ENCODE measurements around the gene CFAP77.

CFAP77 gene

DNA sequence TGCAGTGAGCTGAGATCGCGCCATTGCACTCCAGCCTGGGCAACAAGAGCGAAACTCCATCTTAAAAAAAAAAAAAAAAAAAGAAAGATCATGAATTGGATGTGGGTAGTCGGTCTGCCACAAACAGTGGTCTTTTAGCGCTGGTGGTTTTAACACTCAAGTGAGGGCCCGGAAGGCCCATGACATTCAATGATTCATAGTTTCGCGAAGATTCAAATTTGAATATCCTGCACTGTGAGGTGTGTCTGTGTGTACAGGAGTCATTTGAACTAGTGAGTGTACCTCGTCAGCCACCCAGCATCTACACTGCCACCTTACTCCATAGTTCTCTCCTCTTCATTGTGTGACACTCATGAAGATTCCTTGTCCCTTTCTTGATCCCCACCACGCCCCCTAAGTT, 41.3 kb downstream of the CFAP77 start:
- DNase-seq (ENCODE audit: low spot score), result no peak

DNA sequence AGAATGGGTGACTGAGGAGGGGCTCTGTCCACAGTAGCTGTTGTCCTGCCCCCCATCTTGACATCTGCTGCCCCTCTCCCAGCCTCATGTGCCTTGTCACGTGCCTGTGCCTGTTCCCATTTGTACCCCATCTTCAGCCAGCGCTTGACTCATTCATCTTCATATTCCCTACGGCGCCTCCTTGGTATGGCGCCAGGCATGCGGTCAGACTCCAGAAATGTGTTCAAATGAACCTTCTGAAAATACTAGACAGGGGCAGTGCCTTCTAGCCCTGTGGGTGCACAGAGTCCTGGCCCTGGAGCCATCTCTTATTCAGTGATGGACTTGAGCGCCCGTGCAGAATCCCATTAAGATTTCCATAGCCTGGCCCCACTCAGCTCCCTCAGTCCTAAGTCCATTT, 46.2 kb downstream of the CFAP77 start:
- DNase-seq (ENCODE audit: low spot score), result no peak

DNA sequence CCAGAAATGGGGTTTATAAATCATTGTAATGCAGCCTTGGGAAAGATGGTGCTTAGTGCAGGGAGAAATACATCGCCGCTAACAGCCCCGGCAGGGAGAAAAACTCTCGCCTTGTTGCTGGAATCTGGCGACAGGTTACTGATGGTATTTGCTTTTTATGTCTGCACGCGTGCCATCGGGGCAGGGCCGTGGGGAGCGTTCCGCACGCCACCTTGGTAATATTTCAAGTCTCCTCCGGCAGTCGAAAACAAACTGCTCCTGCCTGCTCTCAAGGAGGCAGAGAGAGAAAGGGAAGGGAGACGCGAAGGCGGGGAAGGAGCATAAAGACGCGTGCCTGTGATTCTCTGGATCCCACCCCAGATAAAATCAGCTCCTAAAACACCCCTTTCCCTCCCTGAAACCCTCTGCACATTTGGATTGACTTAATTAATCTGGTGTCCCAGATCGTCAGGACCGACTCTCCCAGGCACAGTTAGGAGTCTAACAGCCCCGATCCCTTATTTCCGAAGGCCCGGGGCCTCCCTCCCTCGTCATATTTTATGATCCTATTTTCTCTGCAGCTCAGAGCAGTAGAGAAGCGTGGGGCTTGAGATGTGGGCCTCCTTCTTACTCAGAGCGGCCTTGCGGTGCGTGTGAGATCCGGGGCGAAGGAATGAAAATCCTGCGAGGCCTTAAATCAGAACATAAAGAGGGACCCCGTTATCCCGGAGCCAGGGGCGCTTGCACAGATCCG, 47.7 kb downstream of the CFAP77 start:
- no peak for DNase-seq (ENCODE audit: low spot score)

DNA sequence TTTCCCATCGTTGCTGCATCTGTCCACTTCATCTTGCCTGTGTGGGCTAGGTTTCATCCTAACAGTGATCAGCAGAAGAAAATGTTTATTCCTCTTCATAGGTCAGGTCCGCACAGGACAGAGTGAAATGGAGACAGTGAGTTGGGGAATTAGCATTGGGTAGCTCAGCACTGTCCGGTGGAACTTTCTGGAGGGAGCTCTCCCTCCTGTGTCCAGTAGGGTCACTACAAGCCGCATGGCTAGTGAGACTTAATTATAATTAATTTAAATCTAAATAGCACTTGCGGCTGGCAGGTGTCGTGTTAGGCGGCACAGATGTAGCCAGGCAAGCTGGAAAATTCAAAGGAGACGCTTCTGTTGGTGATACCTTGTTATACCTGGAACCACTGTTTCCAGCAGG, 48.4 kb downstream of the CFAP77 start:
- DNase-seq (ENCODE audit: low spot score), result no peak

DNA sequence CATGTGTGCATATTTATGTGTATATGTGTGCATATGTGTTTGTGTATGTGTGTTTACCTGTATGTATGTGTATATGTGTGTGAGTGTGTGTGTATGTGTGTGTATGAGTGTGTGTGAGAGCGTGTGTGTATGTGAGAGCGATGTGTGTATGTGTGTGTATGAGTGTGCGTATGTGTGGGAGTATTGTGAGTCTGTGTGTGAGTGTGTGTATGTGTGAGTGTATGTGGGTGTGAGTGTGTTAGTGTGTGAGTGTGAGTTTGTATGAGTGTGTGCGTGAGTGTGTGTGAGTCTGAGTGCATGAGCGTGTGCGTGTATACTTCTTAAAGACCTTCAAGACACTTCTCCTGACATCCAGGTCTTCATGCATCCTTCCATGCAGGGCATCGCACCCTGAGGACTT, 49.6 kb downstream of the CFAP77 start:
- DNase-seq (ENCODE audit: low spot score), result no peak

DNA sequence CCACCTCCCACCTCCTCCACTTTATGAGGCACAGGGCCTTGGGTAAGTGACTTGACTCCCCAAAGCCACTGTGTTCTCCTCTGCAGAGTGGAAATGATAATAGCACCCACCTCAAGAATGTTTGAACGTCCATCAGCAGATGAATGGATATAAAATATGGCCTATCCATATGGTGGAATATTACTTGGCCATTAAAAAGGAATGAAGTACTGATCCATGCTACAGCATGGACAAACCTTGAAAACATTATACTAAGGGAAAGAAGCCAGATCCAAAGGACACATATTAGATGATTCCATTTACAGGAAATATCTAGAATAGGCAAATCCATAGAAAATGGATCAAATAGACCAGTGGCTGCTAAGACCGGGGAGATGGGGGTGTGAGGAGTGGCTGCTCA, 50.2 kb downstream of the CFAP77 start:
- DNase-seq (ENCODE audit: low spot score), result no peak

DNA sequence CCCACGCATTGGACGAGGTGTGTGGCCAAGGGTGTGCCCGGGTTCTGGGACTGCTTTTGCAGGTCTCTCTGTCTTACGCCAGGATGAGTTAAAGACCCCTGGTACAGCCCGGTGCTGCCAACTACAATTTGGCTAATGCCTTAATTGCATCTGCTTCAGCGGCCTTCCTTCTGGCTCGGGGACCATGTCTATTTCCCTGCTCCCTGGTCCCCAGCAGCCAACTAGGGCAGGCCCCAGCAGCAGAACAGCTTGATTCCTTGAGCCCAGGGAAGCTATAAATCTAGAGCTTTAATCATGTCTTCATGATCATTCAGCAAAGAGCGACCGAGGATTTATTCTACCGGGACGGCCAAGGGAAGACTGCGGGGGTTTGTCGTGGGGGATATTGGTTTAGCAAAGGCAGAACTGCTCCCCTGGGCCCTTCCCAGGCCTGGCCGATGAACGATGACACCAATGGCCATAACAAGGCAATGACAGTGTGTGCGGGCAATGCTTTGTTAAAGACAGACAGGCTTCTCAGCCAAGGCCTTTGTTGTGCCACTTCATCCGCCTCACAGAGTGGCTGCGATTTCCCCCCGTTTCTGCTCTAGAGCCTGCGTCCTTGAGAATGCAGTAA, 51.4 kb downstream of the CFAP77 start:
- no peak for DNase-seq (ENCODE audit: low spot score)

DNA sequence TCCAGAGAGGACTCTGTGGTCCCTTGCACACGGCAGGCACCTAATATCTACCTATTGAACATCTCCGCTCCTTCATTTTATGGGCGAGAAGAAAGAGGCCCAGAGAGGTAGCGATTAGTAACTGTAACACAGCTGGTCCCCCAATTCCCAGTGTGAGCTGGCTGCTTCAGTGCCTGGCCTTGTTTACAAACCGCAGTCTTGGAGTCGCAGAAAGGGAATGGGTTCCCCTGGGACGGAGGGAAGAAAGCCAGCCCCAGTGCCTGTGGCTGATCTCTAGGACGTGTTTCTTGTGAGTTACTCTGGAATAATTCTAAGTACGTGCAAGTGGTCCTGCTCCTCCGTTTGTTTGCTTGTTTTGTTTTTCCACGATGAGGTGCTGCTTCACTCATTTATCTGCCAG, 52.0 kb downstream of the CFAP77 start:
- DNase-seq (ENCODE audit: low spot score), result no peak

DNA sequence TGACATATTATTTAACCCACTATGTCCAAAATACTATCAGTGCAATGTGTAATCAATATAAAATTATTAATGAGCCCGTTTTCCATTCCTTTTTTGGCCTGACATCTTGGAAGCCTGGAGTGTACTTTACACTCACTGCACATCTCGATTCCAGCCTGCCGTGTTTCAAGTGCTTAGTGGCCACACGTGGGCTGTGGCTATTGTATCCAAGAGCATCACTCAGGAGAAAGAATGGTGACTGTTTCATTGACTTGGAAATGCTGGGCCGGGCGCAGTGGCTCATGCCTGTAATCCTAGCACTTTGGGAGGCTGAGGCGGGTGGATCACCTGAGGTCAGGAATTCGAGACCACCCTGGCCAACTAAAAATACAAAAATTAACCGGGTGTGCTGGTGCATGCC, 54.5 kb downstream of the CFAP77 start:
- DNase-seq (ENCODE audit: low spot score), result no peak

DNA sequence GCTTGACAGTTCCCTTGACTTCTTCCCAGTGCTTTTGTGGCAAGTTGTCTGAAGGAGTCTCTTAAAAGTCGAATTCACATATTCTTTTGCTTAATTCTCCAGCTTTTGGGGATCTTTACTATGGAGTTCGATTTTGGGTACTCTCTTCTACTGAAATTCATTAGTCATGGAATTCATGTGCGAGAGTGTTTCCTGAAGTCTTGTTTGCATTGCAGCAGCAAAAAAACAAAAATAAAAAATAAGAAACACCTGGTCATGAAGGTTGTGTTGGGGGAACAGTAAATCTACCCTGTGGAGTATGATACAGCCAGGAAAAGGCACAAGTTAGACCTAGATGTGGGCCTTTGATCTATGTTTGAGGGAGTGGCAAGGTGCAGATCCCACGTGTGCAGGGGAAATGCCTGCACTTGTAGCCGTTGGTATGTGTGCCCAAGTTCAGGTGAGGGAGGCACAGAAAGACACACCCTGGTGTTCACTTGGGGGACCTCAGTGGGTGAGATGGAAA, 55.2 kb downstream of the CFAP77 start:
- DNase-seq (ENCODE audit: low spot score), result no peak

DNA sequence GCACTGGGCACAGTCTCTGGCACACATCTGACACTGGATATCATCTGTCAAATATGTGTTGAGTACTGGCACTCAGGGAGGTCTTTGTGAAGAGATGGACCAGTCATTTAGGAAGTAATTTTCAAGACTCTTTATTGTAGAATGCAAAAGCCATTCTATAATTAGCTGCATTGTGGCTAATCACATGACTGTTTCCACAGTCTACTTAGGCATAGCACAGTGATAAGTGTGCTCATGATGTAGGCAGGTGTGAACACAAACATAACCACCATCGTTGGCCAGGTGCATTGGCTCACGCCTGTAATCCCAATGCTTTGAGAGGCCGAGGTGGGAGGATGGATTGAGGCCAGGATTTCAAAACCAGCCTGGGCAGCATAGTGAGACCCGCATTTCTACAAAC, 62.2 kb downstream of the CFAP77 start:
- DNase-seq (ENCODE audit: low spot score), result no peak

DNA sequence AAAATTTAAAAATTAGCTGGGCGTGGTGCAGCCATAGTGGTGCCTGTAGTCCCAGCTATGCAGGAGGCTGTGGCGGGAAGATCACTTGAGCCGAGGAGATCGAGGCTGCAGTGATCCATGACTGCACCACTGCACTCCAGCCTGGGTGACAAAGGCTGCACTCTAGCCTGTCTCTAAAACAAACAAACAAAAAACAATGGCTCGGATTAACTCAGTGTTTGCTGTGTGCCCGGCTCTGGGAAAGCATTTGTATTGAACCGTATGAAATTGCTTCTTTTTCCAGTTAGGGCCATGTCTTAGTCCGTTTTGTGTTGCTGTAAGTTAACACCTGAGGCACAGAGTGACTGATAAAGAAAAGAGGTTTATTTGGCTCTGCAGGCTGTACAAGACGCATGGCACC, 62.6 kb downstream of the CFAP77 start:
- no peak for DNase-seq (ENCODE audit: low spot score)

DNA sequence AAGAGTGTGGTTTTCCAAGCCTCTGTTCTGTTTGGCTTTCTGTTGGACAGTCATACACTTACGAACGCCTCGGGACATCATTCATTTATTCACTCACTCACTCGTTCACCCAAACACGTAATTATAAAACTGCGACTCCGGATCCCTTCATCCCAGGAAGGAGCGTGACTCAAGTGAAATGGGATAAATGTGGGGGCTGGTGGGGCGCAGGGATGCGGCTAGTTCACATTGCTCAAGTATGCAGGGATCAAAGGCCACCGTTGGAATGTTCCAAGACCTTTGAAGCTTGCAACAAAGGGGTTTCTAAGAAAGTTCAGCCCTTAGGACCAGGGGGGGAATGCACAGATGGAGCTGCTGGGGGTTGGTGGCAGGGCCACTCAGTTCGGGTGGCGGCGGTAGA, 64.2 kb downstream of the CFAP77 start:
- DNase-seq (ENCODE audit: low spot score), result no peak

DNA sequence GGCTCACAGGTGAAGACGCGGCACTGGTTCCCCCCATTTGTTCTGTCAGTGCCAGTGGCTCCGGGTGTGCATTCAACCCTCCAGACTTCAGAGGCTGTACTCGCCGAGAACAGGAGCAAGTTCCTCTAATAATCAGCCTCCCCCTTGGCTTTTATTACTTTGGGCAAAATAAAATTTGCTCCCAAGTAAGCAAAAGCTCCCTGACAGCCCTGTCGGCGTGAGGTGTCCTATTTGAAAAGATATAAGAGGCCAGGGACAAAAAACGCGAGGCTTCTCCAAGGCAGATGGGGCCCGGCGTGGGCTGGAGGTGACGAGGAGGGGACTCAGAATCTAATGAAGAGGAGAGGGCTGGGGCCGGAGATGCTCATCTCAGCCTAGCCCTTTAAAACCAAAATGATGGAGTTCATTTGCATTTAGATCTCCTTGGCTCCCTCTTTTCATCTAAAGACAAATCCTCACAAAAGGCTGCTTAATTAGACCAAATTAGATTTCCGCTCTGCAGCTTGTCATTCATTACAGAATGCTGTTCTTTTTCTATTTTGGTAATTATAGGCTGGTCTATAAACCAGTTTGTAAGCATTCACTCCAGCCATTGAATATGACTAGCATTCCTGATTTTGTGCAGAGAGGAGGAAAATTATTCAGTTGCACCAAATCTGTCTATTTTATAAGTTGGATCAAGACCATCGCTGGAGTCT, 68.5 kb downstream of the CFAP77 start:
- no peak for DNase-seq (ENCODE audit: low spot score)

DNA sequence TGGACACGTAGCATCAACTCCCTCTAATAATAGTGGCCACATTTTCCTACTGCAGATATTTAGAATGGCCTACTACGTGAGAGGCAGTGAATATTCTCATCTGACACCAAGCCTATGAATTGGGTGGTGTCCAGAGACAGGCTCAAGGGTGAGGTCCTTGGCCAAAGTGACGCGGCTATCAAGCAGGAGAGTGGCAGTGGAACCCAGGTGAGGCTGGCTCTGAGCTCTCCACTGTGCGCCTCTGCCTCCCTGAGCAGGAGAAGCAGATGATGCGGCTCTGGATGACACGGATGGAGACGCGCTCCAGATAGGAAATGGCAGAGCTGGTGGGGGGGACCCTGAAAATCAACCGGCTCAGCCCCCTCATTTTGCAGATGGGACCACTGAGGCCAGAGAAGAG, 69.7 kb downstream of the CFAP77 start:
- DNase-seq (ENCODE audit: low spot score), result no peak

DNA sequence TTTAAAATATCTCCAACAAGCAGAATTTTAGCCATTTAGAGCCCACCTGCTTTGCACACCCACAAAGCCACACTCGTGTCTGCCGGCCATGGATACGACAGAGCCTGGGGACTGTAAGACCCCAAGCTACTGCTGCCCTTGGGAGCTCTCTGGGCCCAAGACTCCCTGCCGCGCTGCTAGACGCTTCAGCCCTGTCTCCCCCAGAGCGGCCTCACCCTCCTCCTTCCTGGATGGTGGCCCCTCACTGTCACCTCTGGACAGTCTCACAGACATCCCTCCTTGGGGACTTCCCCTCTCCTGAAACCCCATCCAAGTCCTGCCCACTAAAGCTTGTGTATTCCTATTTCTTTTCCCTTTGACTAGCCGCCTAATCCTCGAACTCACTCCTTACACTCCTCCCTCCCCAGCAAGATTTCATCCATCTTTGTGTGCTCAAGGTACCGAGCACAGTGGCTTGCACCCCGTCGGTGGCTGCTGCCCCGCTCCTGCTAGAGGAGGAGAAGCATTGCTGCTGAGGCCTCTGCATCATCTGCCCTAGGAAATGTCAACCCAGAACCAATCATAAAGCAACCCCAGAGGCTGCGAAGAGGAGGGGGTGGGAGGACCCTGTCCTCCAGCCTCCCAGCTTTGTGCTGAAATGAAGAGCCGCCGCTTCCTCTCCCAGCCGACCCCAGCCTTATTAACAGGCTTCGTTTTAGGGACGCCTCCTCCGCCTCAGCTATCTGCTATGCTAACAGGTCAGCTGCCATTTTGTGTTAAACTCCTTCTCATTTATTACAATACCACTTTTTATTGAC, 71.2 kb downstream of the CFAP77 start:
- no peak for DNase-seq (ENCODE audit: low spot score)

DNA sequence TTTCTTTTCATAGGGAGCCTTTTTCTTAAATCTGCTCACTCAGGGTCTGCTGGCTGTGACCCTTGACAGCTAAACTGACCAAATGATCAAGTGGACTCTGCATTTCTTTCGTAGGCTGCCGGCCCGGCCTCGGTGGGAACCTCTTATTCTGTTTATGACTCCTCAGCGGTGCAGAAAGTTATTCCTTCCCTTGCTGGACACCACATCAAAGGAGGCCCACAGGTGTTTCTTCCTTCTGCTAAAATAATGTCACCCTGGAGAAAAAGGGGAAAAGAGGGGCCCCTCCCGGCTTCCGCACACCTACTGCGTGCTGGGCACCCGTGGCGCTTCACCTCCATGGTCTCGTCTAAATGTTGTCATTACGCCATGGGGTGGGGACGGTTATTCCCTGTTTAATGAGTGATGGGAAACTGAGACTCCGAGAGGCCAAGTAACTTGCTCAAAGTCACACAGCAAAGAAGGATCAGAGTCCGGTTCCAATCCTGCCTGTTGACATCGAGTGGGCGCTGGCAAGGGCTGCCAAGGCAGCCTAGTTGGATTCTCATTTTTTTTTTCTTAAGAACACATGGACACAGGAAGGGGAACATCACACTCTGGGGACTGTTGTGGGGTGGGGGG, 72.3 kb downstream of the CFAP77 start:
- no peak for DNase-seq (ENCODE audit: low spot score)

DNA sequence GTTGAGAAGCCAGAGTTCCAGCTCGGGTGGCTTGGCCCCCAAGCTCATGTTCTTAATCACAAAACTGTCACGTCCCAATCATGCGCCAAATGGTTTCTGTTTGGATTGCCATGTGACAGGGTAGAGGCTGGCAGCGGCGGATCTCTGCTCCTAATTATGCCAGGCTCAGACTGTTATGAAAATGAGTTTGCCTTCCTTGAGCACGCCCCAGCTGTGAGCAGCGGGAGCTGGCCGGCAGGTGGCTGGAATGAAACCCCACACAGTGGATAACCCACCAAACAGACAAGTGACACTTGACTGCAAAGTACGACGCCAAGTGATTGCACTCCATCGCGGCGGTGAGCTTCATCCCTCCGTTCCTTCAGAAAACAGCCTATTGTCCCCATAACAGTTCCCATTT, 75.4 kb downstream of the CFAP77 start:
- no peak for DNase-seq (ENCODE audit: low spot score)

DNA sequence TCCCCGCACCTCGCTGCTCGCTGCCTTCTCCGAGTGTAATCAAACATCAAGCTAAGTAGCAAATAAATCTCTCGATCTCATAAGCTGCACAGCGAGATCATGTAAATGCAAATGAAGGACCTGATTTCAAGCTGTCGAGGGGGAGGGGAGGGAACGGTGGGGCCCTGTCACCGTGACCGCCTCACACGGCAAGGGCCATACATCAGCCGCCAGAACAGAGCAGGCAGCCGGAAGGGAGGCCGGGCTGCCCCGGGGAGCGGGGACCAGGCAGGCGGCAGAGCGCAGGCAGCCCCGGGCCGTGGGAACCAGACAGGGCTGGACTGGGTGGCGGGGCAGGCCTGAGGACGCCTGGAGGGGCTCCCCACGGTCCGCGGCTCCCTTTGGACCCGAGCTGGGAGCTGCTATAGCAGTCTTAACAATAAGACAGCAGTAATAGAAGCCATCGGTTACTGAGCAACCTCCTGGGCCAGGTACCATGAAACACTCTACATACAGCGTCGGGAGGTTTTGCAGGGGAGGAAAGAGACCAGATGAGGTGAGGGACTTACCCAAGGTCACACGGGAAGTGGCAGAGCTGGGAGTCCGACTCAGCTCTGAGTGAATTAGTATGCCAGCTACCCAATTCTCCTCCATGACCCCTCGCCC, 76.8 kb downstream of the CFAP77 start:
- no peak for DNase-seq (ENCODE audit: low spot score)

DNA sequence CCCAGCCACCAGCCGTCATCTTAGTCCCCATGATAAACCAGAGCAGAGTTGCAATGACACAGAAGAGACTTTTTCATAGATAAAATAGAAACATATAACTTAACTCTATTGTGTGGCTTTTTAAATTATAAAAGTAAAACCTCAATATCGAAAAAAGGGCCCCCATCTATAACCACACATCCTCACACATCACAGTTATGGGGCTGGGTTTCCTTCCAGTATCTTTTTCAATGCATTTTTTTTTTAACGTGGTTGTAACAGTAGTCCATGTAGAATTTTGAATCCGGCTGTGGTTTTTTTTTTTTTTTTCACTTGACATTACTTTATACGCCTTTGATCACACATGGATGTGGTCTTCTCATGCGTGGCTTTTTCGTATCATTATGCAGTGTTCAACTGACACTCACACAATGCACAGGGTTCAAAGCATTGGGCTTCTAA, 77.4 kb downstream of the CFAP77 start:
- DNase-seq (ENCODE audit: low spot score), result no peak

DNA sequence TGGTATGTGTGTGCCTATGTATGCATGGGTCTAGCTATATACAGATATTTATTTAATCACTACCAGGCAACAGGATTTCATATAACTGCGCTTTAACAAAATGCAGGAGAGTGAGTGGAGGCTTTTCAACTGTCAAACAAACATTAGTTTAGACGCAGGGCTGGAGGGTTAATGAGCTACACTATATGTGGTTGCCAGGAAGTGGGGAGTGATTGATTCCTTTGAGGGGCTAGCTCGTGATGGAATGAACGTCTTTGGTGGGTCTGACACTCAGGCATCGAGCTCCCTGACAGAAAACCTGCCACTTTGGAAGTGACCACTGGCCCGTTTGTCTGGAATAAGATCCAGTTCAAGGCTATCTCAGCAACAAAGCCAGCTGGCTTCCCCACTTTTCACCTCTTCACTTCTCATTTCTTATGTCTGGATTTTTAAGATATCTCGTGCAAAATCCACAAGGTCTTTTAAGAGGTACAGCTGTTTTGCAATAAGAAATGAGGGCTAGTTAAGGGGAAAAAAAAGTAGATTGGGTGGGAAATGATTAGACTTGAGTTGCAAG, 78.0 kb downstream of the CFAP77 start:
- no peak for DNase-seq (ENCODE audit: low spot score)
